Tibial artery (tissue), 4 donors: Measurements from ENCODE around the gene ITPRIPL1.

Source experiments
- DNase-seq, 2 donors: peaks; one replicate each; pipeline ENCODE4 v3.0.0-alpha.2; 2019
- H3K27ac ChIP-seq, 2 donors: fragments of 200-600 bp; sonication (generic) in 1 of 2; 1 replicate in 1 of 2; 2 replicates in 1 of 2; pipeline ENCODE4 v1.5.1; 2018 to 2019; ENCODE audit warnings: mild to moderate bottlenecking in 1 of 2
- H3K27me3 ChIP-seq, 2 donors: fragments of 200-600 bp; sonication (generic) in 1 of 2; one replicate each; pipeline versions ENCODE4 v1.5.1 to v1.6.0; 2016 to 2019
- H3K36me3 ChIP-seq, 3 donors: fragments of 200-600 bp; sonication (generic) in 2 of 3; one replicate each; pipeline ENCODE4 v1.5.1; 2016 to 2019; ENCODE audit warnings: mild to moderate bottlenecking in 2 of 3
- H3K4me1 ChIP-seq, 4 donors: fragments of 200-600 bp; sonication (generic) in 2 of 4; 1 replicate in 3 of 4; 2 replicates in 1 of 4; pipeline ENCODE4 v1.5.1; 2016 to 2019
- H3K4me3 ChIP-seq, 2 donors: fragments of 200-600 bp; sonication (generic) in 1 of 2; 1 replicate in 1 of 2; 2 replicates in 1 of 2; pipeline ENCODE4 v1.5.1; 2018 to 2019; ENCODE audit warnings: mild to moderate bottlenecking in 2 of 2
- H3K9me3 ChIP-seq, 3 donors: fragments of 200-600 bp; sonication (generic) in 1 of 3; one replicate each; pipeline ENCODE4 v1.5.1; 2016 to 2019
- CTCF ChIP-seq, 2 experiments: fragments of 200-600 bp in 1 of 2; fragments of 450-650 bp in 1 of 2; IDR thresholded peaks; one replicate each; pipeline ENCODE4 v1.5.1; 2017 to 2019; ENCODE audit warnings: antibody characterized with exemption in 2 of 2, mild to moderate bottlenecking in 1 of 2, moderate library complexity in 1 of 2
- intact Hi-C: fragments of 100-400 bp; cut with DNase I; formaldehyde crosslinking; loops from one replicate; pipeline ENCODE4 v1.15.0; 2023; ENCODE audit warnings: low total_unique reads

ITPRIPL1 gene

GRCh38 chr2:96329456-96329855 lies 4.3 kb downstream of the ITPRIPL1 start:
- Histone ChIP-seq H3K27me3 (peaks cover 0 to 24% of the 10 kb centered on the region in 2 donors), H3K27ac (no peak overlapping the region), H3K36me3 (no peaks in the 10 kb centered on the region), H3K4me1 (peaks cover 0 to 22% (median 13%) of the 10 kb centered on the region in 4 donors), H3K9me3 (no peaks in the 10 kb centered on the region), H3K4me3 (no peak overlapping the region)
- no peak for TF ChIP-seq CTCF (IDR thresholded peaks at IDR 0.05)
- DNase-seq = peak in 1 of 2 donors; percentile 6
- intact Hi-C loops = no loop called here

GRCh38 chr2:96329874-96330273 lies 4.8 kb downstream of the ITPRIPL1 start:
- intact Hi-C loops = no loop called here
- TF ChIP-seq CTCF (IDR thresholded peaks at IDR 0.05) = no peak
- H3K9me3 ChIP-seq = no peaks in the 10 kb centered on the region
- peak in 1 of 2 donors; percentile 27 for DNase-seq
- peaks cover 0 to 22% of the 10 kb centered on the region in 2 donors for H3K27me3 ChIP-seq
- peaks cover 0 to 25% (median 12%) of the 10 kb centered on the region in 4 donors for H3K4me1 ChIP-seq
- no peak overlapping the region for H3K27ac ChIP-seq
- H3K36me3 ChIP-seq = no peaks in the 10 kb centered on the region
- no peak overlapping the region for H3K4me3 ChIP-seq

DNA sequence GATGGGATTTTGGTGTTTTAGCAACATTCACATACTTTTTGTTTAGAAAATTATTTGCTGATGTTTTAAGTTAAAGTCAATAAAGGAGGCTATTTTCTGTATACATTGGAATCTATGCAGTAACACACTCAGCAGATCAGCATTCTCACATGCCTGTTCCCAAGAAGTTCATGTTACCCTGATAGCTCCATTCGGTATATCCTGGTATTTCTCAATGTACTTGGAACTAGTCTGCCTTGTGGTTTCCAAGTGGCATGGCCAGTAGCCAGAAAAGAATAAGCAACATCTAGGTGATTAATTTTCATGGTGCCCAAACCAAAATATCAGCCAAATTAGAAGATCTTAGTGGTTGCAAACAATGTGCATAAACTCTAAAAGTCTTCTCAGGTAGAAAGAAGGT lies 5.3 kb downstream of the ITPRIPL1 start:
- H3K4me3 ChIP-seq = no peak overlapping the region
- no peaks in the 10 kb centered on the region for H3K36me3 ChIP-seq
- DNase-seq = no peak
- H3K4me1 ChIP-seq = peaks cover 0 to 24% (median 8%) of the 10 kb centered on the region in 4 donors
- H3K9me3 ChIP-seq = no peaks in the 10 kb centered on the region
- H3K27ac ChIP-seq = no peak overlapping the region
- intact Hi-C loops = no loop called here
- TF ChIP-seq CTCF (IDR thresholded peaks at IDR 0.05) = no peak
- H3K27me3 ChIP-seq = peaks cover 0 to 17% of the 10 kb centered on the region in 2 donors

DNA sequence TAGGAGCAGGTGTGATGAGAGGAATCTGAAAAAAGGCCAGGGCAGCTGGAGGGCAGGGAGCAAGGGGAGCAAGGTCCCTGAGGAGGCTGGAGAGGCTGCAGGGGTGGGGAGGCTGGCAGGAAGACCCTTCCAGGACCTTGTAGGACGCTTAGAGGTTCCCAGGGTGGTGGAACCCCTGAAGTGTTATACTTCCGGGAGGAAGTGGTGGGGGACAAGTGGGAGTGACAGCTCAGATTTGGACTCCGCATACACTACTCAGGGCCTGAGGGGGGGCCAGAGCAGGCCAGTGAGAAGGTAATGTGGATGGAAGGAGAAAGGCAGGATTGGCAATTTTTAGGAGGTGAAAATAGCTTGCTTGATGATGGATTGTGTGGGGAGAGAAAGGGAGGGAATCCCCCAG lies 8.6 kb downstream of the ITPRIPL1 start:
- intact Hi-C loops = no loop called here
- DNase-seq = no peak
- H3K27me3 ChIP-seq = no peaks in the 10 kb centered on the region
- peaks cover 0 to 29% (median 5%) of the 10 kb centered on the region in 4 donors for H3K4me1 ChIP-seq
- H3K36me3 ChIP-seq = no peaks in the 10 kb centered on the region
- no peak overlapping the region for H3K4me3 ChIP-seq
- H3K27ac ChIP-seq = no peak overlapping the region
- no peak for TF ChIP-seq CTCF (IDR thresholded peaks at IDR 0.05)
- no peaks in the 10 kb centered on the region for H3K9me3 ChIP-seq

- Histone ChIP-seq H3K4me1 (peaks cover 0 to 15% (median 5%) of the 10 kb centered on the region in 4 donors), H3K9me3 (no peaks in the 10 kb centered on the region), H3K36me3 (no peaks in the 10 kb centered on the region), H3K4me3 (peak overlapping the region; percentile 61 to 63), H3K27ac (peak overlapping the region; percentile 81 to 86), H3K27me3 (no peaks in the 10 kb centered on the region)
- no peak for TF ChIP-seq CTCF (IDR thresholded peaks at IDR 0.05)
- intact Hi-C loops = no loop called here
- no peak for DNase-seq
Observed at GRCh38 chr2:96336104-96336775, 11.1 kb downstream of the ITPRIPL1 start.
